Uterus (tissue), 2 donors: ENCODE data around the gene ADAMTSL4.

Source experiments
- CTCF ChIP-seq, 4 experiments: fragments of 200-600 bp in 2 of 4; fragments of 450-650 bp in 2 of 4; sonication (generic) in 2 of 4; IDR thresholded peaks; one replicate each; pipeline ENCODE4 v1.5.1; 2016 to 2019; ENCODE audit warnings: antibody characterized with exemption in 4 of 4, mild to moderate bottlenecking in 2 of 4, moderate library complexity in 1 of 4
- POLR2A ChIP-seq, 2 donors: fragments of 450-650 bp; IDR thresholded peaks; one replicate each; pipeline ENCODE4 v1.6.1; 2016; ENCODE audit warnings: antibody characterized with exemption in 2 of 2, mild to moderate bottlenecking in 1 of 2, moderate library complexity in 1 of 2

DNA sequence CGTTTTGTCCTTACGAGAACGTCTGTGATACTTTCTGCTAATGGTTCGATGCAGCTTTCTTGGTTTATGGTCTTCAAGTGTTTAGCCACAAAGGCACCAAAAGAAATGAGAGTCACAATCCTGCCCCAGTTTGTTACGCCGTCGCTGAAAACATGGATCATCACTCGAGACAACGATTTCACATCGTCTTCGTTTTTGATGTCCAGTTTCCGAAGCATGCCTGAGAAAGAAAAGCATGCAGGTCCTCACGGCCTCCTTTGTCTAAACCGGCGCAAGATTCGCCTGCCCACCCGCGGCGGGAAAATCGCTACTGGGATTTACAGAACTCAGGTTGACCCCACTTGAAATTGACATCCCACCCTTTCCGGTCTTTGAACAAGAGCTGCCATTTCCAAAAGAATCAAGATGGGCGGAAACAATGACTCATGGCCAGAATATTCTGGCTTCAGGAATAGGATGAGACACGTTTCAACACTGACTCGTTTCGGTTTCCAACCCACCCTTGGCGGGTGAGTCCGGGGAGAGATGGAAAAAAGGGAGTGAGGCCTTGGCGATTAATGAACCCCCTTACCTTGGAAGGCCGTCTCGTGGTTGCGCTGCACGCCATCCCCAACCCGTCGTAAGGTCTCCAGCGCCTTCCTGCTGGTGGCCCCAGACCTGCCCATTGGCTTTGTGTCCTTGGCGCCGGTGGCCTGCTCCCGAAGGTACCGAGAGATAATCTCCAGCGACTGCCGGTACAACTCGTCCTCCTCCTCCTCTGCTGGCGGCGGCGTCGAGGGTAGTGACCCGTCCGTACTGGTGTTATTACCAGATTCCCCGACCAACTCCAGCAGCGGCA, 29.3 kb downstream of the ADAMTSL4 start:
- TF ChIP-seq CTCF (IDR thresholded peaks at IDR 0.05): no peak
- TF ChIP-seq POLR2A (IDR thresholded peaks at IDR 0.05): peak; percentile 39 to 73
